Measurements from ENCODE around the gene PIEZO1. TPM values are rescaled to one million over a fixed set of nuclear protein-coding genes. Genes with fewer than 3 reads are reported as not detected.

The PIEZO1 gene
- total and polyA plus RNA-seq, 10 of the 15 experiments (the other 5 are each of a cell fraction or from before 2014, with no cell fraction given) = 1.3 to 169 (median 33.4) TPM

- TF ChIP-seq, protein P1, sequence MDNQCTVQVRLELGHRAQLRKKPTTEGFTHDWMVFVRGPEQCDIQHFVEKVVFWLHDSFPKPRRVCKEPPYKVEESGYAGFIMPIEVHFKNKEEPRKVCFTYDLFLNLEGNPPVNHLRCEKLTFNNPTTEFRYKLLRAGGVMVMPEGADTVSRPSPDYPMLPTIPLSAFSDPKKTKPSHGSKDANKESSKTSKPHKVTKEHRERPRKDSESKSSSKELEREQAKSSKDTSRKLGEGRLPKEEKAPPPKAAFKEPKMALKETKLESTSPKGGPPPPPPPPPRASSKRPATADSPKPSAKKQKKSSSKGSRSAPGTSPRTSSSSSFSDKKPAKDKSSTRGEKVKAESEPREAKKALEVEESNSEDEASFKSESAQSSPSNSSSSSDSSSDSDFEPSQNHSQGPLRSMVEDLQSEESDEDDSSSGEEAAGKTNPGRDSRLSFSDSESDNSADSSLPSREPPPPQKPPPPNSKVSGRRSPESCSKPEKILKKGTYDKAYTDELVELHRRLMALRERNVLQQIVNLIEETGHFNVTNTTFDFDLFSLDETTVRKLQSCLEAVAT (IDR thresholded peaks at IDR 0.05) = peak; percentile 8; the same call in 1 of the 2 replicates
- 0 out of 2 replicates have a peak, but pooled peaks have one; percentile 36 for TF ChIP-seq CHD2 (IDR thresholded peaks at IDR 0.05; ENCODE audit: borderline replicate concordance, low read depth, low read length)
- TF ChIP-seq, protein P2, sequence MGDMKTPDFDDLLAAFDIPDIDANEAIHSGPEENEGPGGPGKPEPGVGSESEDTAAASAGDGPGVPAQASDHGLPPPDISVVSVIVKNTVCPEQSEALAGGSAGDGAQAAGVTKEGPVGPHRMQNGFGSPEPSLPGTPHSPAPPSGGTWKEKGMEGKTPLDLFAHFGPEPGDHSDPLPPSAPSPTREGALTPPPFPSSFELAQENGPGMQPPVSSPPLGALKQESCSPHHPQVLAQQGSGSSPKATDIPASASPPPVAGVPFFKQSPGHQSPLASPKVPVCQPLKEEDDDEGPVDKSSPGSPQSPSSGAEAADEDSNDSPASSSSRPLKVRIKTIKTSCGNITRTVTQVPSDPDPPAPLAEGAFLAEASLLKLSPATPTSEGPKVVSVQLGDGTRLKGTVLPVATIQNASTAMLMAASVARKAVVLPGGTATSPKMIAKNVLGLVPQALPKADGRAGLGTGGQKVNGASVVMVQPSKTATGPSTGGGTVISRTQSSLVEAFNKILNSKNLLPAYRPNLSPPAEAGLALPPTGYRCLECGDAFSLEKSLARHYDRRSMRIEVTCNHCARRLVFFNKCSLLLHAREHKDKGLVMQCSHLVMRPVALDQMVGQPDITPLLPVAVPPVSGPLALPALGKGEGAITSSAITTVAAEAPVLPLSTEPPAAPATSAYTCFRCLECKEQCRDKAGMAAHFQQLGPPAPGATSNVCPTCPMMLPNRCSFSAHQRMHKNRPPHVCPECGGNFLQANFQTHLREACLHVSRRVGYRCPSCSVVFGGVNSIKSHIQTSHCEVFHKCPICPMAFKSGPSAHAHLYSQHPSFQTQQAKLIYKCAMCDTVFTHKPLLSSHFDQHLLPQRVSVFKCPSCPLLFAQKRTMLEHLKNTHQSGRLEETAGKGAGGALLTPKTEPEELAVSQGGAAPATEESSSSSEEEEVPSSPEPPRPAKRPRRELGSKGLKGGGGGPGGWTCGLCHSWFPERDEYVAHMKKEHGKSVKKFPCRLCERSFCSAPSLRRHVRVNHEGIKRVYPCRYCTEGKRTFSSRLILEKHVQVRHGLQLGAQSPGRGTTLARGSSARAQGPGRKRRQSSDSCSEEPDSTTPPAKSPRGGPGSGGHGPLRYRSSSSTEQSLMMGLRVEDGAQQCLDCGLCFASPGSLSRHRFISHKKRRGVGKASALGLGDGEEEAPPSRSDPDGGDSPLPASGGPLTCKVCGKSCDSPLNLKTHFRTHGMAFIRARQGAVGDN (IDR thresholded peaks at IDR 0.05) = peak; percentile 54; the same call in 1 of the 2 replicates
- TF ChIP-seq HDAC2 (IDR thresholded peaks at IDR 0.05) = no peak
- TF ChIP-seq RUNX3 (IDR thresholded peaks at IDR 0.05; ENCODE audit: low read length) = peak; percentile 75
- peak; percentile 52 to 77; a peak in 2 of 4 replicates for TF ChIP-seq BHLHE40 (IDR thresholded peaks at IDR 0.05; ENCODE audit: borderline replicate concordance in 1 of 2, low read depth in 2 of 2, low read length in 1 of 2)
- no peak for TF ChIP-seq SIX5 (IDR thresholded peaks at IDR 0.05; ENCODE audit: low read depth, low read length, severe bottlenecking)
- TF ChIP-seq SPI1 (IDR thresholded peaks at IDR 0.05; ENCODE audit: borderline replicate concordance, insufficient read depth, low read depth, low read length) = no peak
- TF ChIP-seq NFYB (IDR thresholded peaks at IDR 0.05; ENCODE audit: insufficient read depth, low read depth, low read length) = no peak
- TF ChIP-seq PBX3 (IDR thresholded peaks at IDR 0.05; ENCODE audit: insufficient replicate concordance, low read depth, low read length) = no peak
- peak; percentile 13 for TF ChIP-seq MEF2B (IDR thresholded peaks at IDR 0.05; ENCODE audit: partially characterized antibody, poor library complexity, severe bottlenecking)
- peak in 1 of 2 experiments; percentile 94; a peak in 2 of 3 replicates for TF ChIP-seq EGR1 (IDR thresholded peaks at IDR 0.05; ENCODE audit: borderline replicate concordance in 1 of 2, low read depth in 2 of 2, low read length in 2 of 2)
- TF ChIP-seq IKZF2 (IDR thresholded peaks at IDR 0.05) = peak; percentile 58 to 60; a peak in 3 of 4 replicates
- TF ChIP-seq MYC (IDR thresholded peaks at IDR 0.05; ENCODE audit: insufficient read depth, insufficient read length, insufficient replicate concordance, low read length, severe bottlenecking) = no peak
Measured at GRCh38 chr16:88790312-88791211, 5.5 kb upstream of the PIEZO1 start (continued).

Measured in GM12878 (cell line).